GM12865 (cell line): ENCODE results near the gene EIPR1.

Experiments
- DNase-seq: peaks from one replicate; pipeline ENCODE4 v3.0.0; 2010; ENCODE audit warnings: low read depth
- H3K4me3 ChIP-seq: 2 replicates; pipeline ENCODE4 v1.5.1; 2011; ENCODE audit warnings: mild to moderate bottlenecking, low read depth, low read length, control low read depth
- CTCF ChIP-seq: IDR thresholded peaks from 2 replicates; pipeline ENCODE4 v1.5.1; 2011; ENCODE audit warnings: low read length, control low read depth, low read depth, inconsistent platforms; ENCODE audit not compliant: insufficient read depth; ENCODE audit errors: missing control alignments

Gene EIPR1

DNA sequence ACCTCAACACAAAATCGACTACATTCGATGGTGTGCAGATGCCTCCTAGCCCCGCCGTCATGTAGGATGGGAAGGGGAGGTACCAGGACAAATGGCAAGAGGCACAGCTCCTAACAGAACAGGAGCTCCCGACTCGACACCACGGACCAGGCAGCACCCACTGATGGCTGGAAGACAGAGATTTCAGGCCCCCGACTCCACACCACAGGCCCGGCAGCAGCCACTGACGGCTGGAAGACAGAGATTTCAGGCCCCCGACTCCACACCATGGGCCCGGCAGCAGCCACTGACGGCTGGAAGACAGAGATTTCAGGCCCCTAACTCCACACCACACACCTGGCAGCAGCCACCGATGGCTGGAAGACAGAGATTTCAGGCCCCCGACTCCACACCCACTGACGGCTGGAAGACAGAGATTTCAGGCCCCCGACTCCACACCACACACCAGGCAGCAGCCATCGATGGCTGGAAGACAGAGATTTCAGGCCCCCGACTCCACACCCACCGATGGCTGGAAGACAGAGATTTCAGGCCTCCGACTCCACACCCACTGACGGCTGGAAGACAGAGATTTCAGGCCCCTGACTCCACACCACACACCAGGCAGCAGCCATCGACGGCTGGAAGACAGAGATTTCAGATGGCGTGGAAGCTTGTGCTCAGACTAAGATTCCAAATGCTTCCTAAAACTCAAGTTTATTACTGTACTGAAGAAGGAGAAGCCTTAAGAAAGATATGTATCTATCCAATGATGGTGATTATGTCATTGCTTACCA lies 135.5 kb downstream of the EIPR1 start:
- H3K4me3 ChIP-seq = no peak overlapping the region
- no peak for DNase-seq
- no peak for TF ChIP-seq CTCF

DNA sequence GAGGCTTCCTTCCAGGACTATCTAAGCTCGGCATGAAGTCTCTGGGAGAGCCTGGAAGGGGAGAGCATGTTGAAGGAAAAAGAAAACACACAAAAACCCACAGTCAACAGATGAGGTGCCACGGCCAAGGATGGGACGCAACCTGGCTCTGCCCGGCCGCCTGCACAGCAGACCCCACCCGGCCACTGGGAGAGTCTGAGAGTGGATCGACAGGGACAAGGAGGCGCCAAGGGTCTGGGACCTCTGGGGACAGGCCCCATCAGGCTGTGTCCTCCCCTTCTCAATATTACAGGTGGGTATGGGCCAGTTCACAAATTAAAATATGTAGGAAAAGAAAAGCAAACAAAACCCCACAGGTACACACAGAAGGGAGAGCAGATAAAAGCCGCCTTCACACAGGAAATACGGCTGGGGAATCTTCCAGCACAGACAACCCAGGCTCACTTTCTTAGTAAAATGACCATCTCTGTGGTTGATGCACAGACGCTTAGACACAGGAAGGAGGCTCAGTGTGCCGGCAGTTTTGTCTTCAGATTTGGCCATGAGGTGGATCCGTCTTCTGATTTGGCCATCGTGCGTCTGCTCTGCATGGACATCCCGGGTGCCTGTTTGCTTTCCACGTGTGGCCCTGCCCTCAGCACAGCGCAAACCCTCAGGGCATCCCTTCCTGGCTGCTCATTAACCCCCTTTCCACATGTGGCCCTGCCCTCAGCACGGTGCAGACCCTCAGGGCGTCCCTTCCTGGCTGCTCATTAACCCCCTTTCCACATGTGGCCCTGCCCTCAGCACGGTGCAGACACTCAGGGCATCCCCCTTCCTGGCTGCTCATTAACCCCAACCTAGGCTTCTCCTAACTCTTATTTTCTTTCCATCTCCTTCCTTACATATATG lies 138.4 kb downstream of the EIPR1 start:
- H3K4me3 ChIP-seq = no peak overlapping the region
- peak; percentile 74 for DNase-seq
- no peak for TF ChIP-seq CTCF

DNA sequence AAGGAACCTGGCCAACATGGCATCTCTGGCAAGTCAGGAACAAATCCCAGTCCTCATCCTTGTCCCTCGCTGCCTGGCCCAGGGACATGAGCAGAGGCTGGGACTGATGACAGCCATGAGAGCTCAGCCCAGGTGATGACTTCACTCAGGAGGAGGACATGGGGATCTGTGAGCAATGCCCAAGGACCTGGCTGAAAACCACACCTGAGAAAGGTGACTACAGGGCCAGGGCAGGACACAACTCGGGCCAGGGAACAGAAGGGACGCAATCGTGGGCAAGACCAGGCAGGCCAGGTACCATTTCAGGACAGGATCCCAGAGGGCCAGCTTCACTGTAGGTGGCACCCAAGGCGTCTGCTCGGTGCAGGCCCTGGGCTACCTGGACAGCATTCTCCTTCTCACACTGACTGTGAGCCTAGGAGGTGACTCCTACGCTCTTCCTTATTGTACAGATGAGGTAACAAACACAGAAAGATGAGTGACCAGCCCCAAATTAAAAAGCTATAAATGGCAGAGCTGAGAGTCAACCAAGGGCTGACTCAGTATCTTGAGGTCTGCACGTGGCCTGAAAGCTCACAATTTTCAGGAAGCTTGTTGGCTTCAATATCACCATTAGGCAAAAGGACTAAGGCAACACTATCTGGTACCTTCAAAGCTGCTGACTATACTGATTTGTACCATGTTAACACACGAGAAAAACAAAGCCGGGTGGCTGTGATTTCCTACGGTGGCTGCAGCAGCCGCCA lies 141.1 kb downstream of the EIPR1 start:
- no peak for TF ChIP-seq CTCF
- no peak for DNase-seq
- no peak overlapping the region for H3K4me3 ChIP-seq

DNA sequence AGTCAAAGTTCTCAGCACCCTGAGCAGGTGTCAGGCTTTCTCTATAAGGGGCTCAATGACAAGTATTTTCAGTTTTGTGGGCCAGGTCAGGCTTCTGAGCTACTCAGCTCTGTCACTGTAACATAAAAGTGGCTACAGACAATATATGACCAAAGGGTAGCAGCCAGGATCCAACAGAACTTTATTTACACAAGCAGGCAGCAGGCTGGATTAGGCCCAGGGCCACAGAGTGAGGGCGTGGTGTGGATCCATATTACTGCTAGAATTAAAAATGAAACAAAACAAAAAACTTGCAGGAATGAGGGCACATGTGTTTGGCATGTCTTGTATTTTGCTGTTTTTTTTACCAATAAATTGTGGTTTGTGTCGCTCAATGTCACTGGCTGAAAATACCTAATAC lies 143.7 kb downstream of the EIPR1 start:
- no peak for DNase-seq
- H3K4me3 ChIP-seq = no peak overlapping the region
- TF ChIP-seq CTCF = no peak

DNA sequence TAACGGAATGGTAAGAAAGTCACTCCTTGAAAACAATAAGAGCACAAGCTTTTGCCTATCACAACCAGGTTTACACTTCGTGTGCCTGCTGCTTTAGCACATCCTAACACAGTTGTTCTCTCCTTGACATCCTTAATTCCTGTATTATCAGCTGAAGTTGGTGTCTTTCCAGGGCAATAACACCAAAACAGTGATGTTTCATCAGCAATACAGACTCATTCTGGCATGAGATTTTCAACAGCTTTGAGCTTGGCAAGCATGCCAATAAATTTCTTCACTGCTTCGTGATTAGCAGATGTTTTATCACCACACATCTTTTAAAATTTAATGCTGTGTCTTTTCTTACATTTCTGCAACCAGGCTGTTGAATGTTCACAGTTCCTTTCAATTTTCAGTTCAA lies 148.4 kb downstream of the EIPR1 start:
- H3K4me3 ChIP-seq = no peak overlapping the region
- DNase-seq = no peak
- no peak for TF ChIP-seq CTCF

DNA sequence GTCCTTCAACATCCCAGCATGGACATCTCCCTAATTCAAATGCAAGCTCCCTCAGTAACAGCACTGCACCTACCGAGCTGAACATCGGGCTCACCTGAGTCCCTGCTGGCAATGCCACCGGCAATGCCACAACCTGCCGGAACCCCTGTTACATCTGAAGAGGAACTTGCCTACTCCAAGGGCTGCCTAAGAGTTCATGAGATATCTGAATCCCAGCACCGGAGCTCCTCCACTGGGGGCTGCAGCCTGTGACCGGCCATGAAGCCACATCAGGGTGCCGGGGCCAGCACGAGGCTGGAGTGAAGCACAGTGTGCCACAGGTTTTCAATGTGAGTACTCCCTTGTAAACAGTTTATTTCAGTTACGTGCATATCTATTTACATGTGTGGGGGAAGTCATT lies 152.9 kb downstream of the EIPR1 start:
- TF ChIP-seq CTCF = no peak
- H3K4me3 ChIP-seq = no peak overlapping the region
- no peak for DNase-seq
